ENCODE results near the gene TFAP2D.

Gene TFAP2D

DNA sequence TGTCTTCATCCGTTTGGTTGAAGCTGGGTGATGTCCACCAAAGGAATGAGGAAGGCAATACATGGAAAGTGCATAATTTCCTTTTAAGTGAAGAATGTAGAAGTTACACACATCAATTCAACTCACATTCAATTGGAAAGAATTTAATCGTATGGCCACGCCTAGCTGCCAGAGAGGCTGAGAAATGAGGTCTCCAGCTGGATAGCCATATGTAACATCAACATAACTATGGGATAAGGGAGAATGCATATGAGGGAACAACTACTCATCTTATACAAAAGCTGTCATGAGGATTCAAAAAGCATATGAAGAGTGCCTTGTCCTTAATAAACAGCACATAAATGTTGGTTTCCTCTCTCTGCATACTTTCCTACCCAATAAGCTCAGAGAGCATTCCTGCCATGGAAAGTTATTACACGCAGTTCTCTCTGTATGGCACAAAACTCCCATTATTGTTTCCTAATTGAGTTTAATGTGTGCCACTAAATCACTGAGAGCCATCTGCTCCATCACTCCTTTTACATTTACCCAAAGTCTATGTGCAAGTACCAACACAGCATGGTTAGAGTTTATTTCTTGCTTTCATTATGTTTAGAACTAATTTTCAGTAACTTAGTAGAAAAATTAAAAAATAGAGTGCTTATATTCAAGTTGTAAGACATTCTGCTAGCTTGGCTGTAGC is 21.4 kb upstream of the TFAP2D start:
- Histone ChIP-seq H3K36me3 (no peaks in the 10 kb centered on the region), H3K4me1 (no peaks in the 10 kb centered on the region), H3K27ac (no peak overlapping the region), H3K9me3 (no peaks in the 10 kb centered on the region), H3K4me3 (no peak overlapping the region), H3K27me3 (no peaks in the 10 kb centered on the region)
- TF ChIP-seq, protein P1, sequence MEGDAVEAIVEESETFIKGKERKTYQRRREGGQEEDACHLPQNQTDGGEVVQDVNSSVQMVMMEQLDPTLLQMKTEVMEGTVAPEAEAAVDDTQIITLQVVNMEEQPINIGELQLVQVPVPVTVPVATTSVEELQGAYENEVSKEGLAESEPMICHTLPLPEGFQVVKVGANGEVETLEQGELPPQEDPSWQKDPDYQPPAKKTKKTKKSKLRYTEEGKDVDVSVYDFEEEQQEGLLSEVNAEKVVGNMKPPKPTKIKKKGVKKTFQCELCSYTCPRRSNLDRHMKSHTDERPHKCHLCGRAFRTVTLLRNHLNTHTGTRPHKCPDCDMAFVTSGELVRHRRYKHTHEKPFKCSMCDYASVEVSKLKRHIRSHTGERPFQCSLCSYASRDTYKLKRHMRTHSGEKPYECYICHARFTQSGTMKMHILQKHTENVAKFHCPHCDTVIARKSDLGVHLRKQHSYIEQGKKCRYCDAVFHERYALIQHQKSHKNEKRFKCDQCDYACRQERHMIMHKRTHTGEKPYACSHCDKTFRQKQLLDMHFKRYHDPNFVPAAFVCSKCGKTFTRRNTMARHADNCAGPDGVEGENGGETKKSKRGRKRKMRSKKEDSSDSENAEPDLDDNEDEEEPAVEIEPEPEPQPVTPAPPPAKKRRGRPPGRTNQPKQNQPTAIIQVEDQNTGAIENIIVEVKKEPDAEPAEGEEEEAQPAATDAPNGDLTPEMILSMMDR (IDR thresholded peaks at IDR 0.05): no peak
- intact Hi-C loops (cut with DNase I; ENCODE audit: low total_unique reads): no loop called here
- DNase-seq: no peak

DNA sequence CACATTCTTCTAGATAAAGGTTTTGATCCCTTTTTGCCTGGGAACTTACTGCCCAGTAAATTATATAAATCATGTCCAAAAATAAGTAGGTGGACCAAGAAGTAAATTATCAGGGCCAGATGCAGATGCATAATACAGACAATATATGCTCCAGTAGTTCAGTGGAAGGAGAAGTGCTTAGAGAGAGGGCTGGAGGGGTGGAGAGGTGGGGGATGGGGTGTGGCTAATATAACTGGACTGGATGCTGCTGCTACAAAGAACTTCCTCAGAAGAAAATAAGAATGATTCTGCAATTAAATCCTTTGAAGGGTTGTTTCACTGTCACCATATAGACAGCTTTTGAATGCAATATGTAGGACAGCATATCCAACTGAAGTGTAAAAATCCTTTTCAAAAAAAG is 14.8 kb upstream of the TFAP2D start:
- TF ChIP-seq, protein P1 (IDR thresholded peaks at IDR 0.05): no peak
- H3K4me3 ChIP-seq: no peak overlapping the region
- H3K4me1 ChIP-seq: no peaks in the 10 kb centered on the region
- H3K9me3 ChIP-seq: no peaks in the 10 kb centered on the region
- no peaks in the 10 kb centered on the region for H3K36me3 ChIP-seq
- H3K27me3 ChIP-seq: no peaks in the 10 kb centered on the region
- H3K27ac ChIP-seq: no peak overlapping the region
- intact Hi-C loops (cut with DNase I; ENCODE audit: low total_unique reads): no loop called here
- no peak for DNase-seq

- intact Hi-C loops (cut with DNase I; ENCODE audit: low total_unique reads): no loop called here
- Histone ChIP-seq H3K27me3 (no peaks in the 10 kb centered on the region), H3K9me3 (no peaks in the 10 kb centered on the region), H3K4me3 (no peak overlapping the region), H3K4me1 (no peaks in the 10 kb centered on the region), H3K27ac (no peak overlapping the region), H3K36me3 (no peaks in the 10 kb centered on the region)
- no peak for DNase-seq
- TF ChIP-seq, protein P1 (IDR thresholded peaks at IDR 0.05): no peak
Measured at GRCh38 chr6:50699051-50699775, 14.1 kb upstream of the TFAP2D start.

DNA sequence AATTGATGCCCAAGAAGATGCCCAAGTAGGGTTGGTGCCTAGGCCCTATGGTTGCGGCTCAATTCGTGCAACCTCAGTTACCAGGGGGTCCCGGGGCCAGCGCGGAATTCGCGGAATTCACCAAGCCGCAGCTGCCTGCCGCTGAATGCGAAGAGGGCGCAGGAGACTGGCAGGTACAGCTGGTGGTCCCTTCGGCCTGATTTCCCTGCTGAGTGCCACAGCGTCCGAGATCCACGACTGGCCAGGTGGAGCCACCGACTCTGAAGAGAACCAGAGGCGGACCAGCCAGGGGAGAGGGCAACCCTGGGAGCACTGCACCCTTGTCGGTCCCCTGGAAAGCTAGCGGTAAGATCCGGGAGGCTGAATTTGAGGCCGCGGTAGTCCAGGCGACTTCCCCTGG is 6.8 kb upstream of the TFAP2D start:
- Histone ChIP-seq H3K27me3 (peaks cover 0 to 45% of the 10 kb centered on the region in 2 donors), H3K4me1 (peaks cover 0 to 15% (median 7%) of the 10 kb centered on the region in 4 donors), H3K4me3 (no peak overlapping the region), H3K9me3 (no peaks in the 10 kb centered on the region), H3K27ac (no peak overlapping the region), H3K36me3 (no peaks in the 10 kb centered on the region)
- intact Hi-C loops (cut with DNase I; ENCODE audit: low total_unique reads): no loop called here
- DNase-seq: no peak
- TF ChIP-seq, protein P1 (IDR thresholded peaks at IDR 0.05): no peak

DNA sequence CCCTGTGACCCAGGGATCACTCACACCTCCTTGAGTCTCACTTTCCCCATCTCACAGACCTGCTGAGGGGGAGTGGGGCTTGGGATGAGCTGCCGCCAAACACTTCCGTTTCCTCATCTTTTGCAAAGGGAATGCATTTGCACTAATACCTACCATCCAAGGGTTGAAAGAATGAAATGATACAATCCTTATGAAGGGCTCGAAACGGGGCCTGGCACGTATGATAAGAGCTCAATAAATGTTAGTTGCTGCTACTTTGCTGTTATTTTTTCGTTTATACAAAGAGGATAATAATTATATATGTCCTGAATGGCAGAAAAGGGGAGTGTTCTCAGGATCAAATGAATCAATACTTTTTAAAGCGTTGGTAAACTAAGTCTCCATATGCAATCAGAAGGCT is 6.1 kb upstream of the TFAP2D start:
- TF ChIP-seq, protein P1 (IDR thresholded peaks at IDR 0.05): no peak
- intact Hi-C loops (cut with DNase I; ENCODE audit: low total_unique reads): no loop called here

More for the DNA sequence above, 6.1 kb upstream of the TFAP2D start:
- Histone ChIP-seq H3K27me3 (peaks cover 0 to 51% of the 10 kb centered on the region in 2 donors), H3K27ac (no peak overlapping the region), H3K9me3 (no peaks in the 10 kb centered on the region), H3K4me3 (no peak overlapping the region), H3K4me1 (peaks cover 0 to 15% (median 7%) of the 10 kb centered on the region in 4 donors), H3K36me3 (no peaks in the 10 kb centered on the region)
- no peak for DNase-seq
